Measurements from ENCODE around the gene CRTAP. TPM values are rescaled to one million over a fixed set of nuclear protein-coding genes. Genes with fewer than 3 reads are reported as not detected.

CRTAP gene
- total RNA-seq, 1 donor from 2014 or later: 276 TPM

DNA sequence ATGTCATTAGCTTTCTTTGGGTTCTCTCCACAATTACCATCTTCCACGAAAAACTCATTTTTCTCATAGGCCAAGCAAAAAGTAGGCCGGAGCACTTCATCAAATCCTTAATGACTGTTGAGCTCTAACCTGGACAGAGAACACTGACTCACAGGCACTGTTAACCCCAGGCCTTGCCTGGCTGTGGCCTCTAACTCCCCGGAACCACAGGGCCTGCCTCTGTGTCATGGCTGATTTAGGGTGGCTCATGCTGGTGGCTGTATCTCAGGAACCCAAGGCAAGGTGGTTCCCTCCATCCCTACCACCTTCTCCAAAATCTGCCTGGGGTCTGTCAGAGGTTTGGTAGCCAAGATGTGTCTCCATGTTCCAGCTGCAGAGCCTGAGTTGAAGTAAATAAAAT lies 3.6 kb downstream of the CRTAP start:
- Mint-ChIP-seq H3K27me3 (ENCODE audit: low read depth) (no peaks in the 10 kb centered on the region), H3K27ac (ENCODE audit: unreplicated experiment) (no peak overlapping the region), H3K4me1 (ENCODE audit: low read depth) (peaks cover 51% of the 10 kb centered on the region), H3K36me3 (ENCODE audit: low read depth) (peaks cover 9% of the 10 kb centered on the region), H3K9me3 (ENCODE audit: low read depth) (no peaks in the 10 kb centered on the region), H3K4me3 (ENCODE audit: unreplicated experiment) (no peak overlapping the region)
- TF ChIP-seq, protein P1, sequence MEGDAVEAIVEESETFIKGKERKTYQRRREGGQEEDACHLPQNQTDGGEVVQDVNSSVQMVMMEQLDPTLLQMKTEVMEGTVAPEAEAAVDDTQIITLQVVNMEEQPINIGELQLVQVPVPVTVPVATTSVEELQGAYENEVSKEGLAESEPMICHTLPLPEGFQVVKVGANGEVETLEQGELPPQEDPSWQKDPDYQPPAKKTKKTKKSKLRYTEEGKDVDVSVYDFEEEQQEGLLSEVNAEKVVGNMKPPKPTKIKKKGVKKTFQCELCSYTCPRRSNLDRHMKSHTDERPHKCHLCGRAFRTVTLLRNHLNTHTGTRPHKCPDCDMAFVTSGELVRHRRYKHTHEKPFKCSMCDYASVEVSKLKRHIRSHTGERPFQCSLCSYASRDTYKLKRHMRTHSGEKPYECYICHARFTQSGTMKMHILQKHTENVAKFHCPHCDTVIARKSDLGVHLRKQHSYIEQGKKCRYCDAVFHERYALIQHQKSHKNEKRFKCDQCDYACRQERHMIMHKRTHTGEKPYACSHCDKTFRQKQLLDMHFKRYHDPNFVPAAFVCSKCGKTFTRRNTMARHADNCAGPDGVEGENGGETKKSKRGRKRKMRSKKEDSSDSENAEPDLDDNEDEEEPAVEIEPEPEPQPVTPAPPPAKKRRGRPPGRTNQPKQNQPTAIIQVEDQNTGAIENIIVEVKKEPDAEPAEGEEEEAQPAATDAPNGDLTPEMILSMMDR (IDR thresholded peaks at IDR 0.05): no peak
- DNase-seq (ENCODE audit: low spot score): no peak

DNA sequence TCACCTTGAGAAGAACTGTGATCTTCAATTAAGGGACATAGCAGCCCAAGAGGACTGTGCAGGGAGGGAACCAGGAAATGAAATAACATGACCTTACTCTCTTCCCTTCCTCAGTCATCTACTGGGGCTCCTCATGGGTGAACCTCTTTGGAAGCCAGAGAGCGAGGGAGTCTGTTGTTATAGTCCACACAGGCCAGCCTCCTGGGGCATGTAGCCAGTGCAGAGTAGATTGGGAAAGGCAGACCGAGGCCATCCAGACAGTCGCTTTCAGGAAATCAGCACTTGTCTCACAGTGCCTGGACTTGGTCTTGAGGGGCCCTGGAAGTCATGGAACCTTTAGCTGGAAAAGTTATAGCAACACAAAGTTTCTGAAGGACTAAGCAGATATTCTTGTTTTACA lies 6.1 kb downstream of the CRTAP start:
- Mint-ChIP-seq H3K27me3 (ENCODE audit: low read depth) (no peaks in the 10 kb centered on the region), H3K27ac (ENCODE audit: unreplicated experiment) (no peak overlapping the region), H3K4me3 (ENCODE audit: unreplicated experiment) (no peak overlapping the region), H3K4me1 (ENCODE audit: low read depth) (peaks cover 43% of the 10 kb centered on the region), H3K36me3 (ENCODE audit: low read depth) (peaks cover 15% of the 10 kb centered on the region), H3K9me3 (ENCODE audit: low read depth) (no peaks in the 10 kb centered on the region)
- DNase-seq (ENCODE audit: low spot score): no peak
- TF ChIP-seq, protein P1 (IDR thresholded peaks at IDR 0.05): no peak

DNA sequence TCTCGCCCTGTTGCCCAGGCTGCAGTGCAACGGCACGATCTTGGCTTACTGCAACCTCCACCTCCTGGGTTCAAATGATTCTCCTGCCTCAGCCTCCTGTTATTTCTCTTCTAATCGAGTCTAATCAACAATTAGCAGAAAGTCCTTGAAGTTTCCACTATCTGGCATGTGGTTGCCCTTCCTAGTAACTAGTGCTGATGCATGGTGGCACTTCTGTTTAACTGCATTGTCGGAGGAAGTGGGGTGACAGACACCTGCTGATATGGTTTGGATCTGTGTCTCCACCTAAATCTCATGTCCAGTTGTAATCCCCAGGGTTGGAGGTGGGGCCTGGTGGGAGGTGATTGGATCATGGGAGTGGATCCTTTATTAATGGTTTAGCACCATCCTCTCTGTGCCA lies 9.2 kb downstream of the CRTAP start:
- TF ChIP-seq, protein P1 (IDR thresholded peaks at IDR 0.05): no peak
- no peaks in the 10 kb centered on the region for H3K9me3 Mint-ChIP-seq (ENCODE audit: low read depth)
- no peak overlapping the region for H3K4me3 Mint-ChIP-seq (ENCODE audit: unreplicated experiment)
- DNase-seq (ENCODE audit: low spot score): no peak
- peaks cover 28% of the 10 kb centered on the region for H3K36me3 Mint-ChIP-seq (ENCODE audit: low read depth)
- peaks cover 15% of the 10 kb centered on the region for H3K4me1 Mint-ChIP-seq (ENCODE audit: low read depth)
- no peaks in the 10 kb centered on the region for H3K27me3 Mint-ChIP-seq (ENCODE audit: low read depth)
- H3K27ac Mint-ChIP-seq (ENCODE audit: unreplicated experiment): no peak overlapping the region

DNA sequence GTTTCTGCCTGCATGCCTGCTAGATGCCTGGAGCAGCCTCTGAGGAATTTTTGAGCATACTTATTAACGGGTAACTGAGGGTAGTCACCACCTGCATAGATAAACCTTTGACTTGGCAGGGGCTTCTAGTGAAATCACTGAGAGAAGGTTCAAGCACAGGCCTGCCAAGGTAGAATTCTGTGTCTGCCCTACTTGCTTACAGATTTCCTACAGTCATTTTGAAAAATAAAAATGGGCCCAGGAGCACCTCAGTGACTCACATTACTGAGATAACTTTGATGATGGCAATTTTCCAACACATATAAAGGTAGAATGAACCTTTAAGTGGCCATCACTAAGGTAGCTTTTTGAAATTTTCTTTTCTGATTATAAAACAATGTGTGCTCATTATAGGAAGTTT lies 10.8 kb downstream of the CRTAP start:
- no peak for DNase-seq (ENCODE audit: low spot score)
- no peaks in the 10 kb centered on the region for H3K9me3 Mint-ChIP-seq (ENCODE audit: low read depth)

DNA sequence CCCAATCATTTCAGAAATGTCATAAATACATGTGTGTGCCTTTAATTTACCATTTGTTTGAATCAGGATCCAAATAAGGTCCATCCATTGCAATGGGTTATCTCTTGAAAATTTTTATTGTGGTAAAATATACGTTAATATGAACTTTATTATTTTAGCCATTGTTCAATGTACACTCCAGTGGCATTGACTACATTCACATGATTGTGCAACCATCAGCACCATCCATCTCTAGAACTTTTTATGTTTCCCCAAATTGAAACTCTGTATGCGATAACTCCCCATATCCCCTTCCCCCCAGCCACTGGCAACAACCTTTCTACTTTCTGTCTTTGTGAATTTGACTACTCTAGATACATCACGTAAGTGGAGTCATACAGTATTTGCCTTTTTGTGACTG lies 12.0 kb downstream of the CRTAP start:
- no peaks in the 10 kb centered on the region for H3K4me1 Mint-ChIP-seq (ENCODE audit: low read depth)
- peaks cover 30% of the 10 kb centered on the region for H3K36me3 Mint-ChIP-seq (ENCODE audit: low read depth)
- H3K27ac Mint-ChIP-seq (ENCODE audit: unreplicated experiment): no peak overlapping the region
- H3K9me3 Mint-ChIP-seq (ENCODE audit: low read depth): no peaks in the 10 kb centered on the region
- TF ChIP-seq, protein P1 (IDR thresholded peaks at IDR 0.05): no peak
- no peaks in the 10 kb centered on the region for H3K27me3 Mint-ChIP-seq (ENCODE audit: low read depth)
- DNase-seq (ENCODE audit: low spot score): no peak
- no peak overlapping the region for H3K4me3 Mint-ChIP-seq (ENCODE audit: unreplicated experiment)

More for the DNA sequence above, 10.8 kb downstream of the CRTAP start:
- TF ChIP-seq, protein P1 (IDR thresholded peaks at IDR 0.05): no peak
- Mint-ChIP-seq H3K27ac (ENCODE audit: unreplicated experiment) (no peak overlapping the region), H3K27me3 (ENCODE audit: low read depth) (no peaks in the 10 kb centered on the region), H3K36me3 (ENCODE audit: low read depth) (peaks cover 32% of the 10 kb centered on the region), H3K4me1 (ENCODE audit: low read depth) (peaks cover under 1% of the 10 kb centered on the region), H3K4me3 (ENCODE audit: unreplicated experiment) (no peak overlapping the region)

Measured in chondrocyte (in vitro differentiated cells).